Ammon's horn (tissue), 1 donor: ENCODE data around the gene NLGN4X.

Source experiments
- DNase-seq: peaks from one replicate; pipeline ENCODE4 v3.0.0-alpha.2; 2016; ENCODE audit warnings: low spot score

The NLGN4X gene

DNA sequence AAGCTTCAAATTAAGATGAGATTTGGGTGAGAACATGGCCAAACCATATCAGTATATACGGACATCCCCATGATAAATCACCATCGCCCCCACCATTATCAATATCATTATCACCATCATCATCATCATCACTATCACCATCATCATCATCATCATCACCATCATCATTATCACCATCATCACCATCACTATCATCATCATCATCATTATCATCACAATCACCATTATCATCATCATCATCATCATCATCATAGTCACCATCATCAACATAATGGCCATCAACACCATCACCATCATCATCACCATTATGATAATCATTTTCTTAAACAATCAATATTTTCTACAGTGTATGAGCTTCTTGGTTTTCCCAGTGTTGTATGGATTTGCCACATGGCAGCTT, 360.9 kb downstream of the NLGN4X start:
- DNase-seq = no peak

DNA sequence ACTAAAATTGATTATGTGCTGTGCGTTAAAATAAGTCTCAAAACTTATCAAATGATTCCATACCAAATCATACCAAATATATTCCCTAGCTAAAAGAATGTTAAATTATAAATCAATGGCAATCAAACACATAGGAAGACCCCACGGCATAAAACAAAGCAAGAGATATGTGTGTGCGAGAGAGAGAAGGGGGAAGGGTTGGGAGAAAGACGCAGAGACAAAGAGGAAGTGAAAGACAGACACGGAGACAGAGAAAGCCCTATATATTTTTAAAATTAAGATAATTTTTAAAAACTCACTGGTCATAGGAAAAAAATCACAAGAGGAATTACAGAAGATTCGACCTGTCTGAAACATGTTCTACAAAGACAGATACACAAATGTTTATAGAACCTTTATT, 371.4 kb downstream of the NLGN4X start:
- DNase-seq = no peak

DNA sequence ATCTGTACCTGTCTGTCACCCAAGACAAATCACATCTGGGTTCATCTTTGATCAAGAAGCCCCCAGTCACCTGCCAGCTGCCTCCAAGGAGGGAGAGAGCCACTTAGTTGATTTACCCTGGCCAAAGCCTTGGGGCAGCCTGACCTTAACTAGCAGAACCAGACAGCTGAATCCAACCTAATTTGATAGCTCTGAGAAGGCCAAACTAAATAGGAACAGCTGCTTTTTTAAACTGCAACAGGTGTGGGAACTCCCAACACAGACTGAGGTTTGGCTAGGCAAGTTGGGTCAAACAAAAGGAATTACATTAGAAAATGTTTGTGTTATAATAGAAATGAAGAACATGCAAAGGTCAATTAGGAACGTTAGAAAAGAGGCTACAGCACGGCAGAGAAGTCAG, 375.7 kb downstream of the NLGN4X start:
- no peak for DNase-seq

DNA sequence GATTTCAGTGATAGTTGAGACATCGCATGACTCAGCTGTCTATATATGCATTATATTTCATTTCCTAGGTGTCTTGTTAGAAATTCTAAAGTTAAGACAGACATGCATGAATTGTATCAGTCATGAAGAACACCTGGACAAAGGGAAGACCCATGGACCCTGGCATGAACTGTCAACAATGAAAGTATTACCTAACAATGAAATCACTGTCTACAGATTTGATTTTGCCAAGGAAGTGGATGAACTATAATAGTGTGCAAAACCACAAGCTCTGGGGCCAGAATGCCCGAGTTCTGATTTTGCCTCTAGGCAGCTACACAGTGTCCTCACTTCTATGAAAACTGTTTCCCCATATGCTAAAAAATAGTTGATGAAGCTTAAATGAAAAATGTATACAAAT, 386.1 kb downstream of the NLGN4X start:
- DNase-seq = no peak
